Spleen (tissue), 13 donors: ENCODE measurements around the gene MARK1. TPM values are rescaled to one million over a fixed set of nuclear protein-coding genes. Genes with fewer than 3 reads are reported as not detected.
A peak's percentile ranks its signal among the peaks of the same experiment; 100 is the strongest.

Experiments
- DNase-seq: peaks from one replicate; pipeline ENCODE4 v3.0.0-alpha.2; 2020
- H3K27ac ChIP-seq, 8 donors: fragments of 200-600 bp; sonication (generic) in 7 of 8; 1 replicate in 4 of 8; 2 replicates in 4 of 8; pipeline versions ENCODE4 v1.5.0 to v1.8.0; 2016 to 2021; ENCODE audit warnings: inconsistent platforms in 4 of 8, mild to moderate bottlenecking in 4 of 8, moderate library complexity in 1 of 8
- H3K27me3 ChIP-seq, 7 donors: fragments of 200-600 bp; sonication (generic) in 6 of 7; replicated peaks in 1 of 7; 1 replicate in 4 of 7; 2 replicates in 3 of 7; pipeline versions ENCODE4 v1.5.0 to v1.8.0; 2016 to 2021; ENCODE audit warnings: inconsistent platforms in 3 of 7, mild to moderate bottlenecking in 1 of 7
- H3K36me3 ChIP-seq, 6 donors: fragments of 200-600 bp; sonication (generic) in 5 of 6; 1 replicate in 4 of 6; 2 replicates in 2 of 6; pipeline versions ENCODE4 v1.5.0 to v1.8.0; 2016 to 2021; ENCODE audit warnings: inconsistent platforms in 2 of 6
- H3K4me1 ChIP-seq, 6 donors: fragments of 200-600 bp; sonication (generic) in 5 of 6; 1 replicate in 3 of 6; 2 replicates in 3 of 6; pipeline versions ENCODE4 v1.5.0 to v1.8.0; 2016 to 2021; ENCODE audit warnings: inconsistent platforms in 3 of 6
- H3K4me3 ChIP-seq, 8 donors: fragments of 200-600 bp; sonication (generic) in 7 of 8; 1 replicate in 4 of 8; 2 replicates in 4 of 8; pipeline versions ENCODE4 v1.5.0 to v1.8.0; 2016 to 2021; ENCODE audit warnings: inconsistent platforms in 4 of 8, mild to moderate bottlenecking in 4 of 8, moderate library complexity in 2 of 8
- H3K9me3 ChIP-seq, 8 donors: fragments of 200-600 bp; sonication (generic) in 7 of 8; 1 replicate in 4 of 8; 2 replicates in 4 of 8; pipeline versions ENCODE4 v1.5.0 to v1.8.0; 2016 to 2021; ENCODE audit warnings: inconsistent platforms in 4 of 8
- POLR2A ChIP-seq, 3 donors: fragments of 450-650 bp; IDR thresholded peaks; one replicate each; pipeline ENCODE4 v1.5.1; 2017; ENCODE audit warnings: antibody characterized with exemption in 3 of 3, mild to moderate bottlenecking in 1 of 3
- POLR2AphosphoS5 ChIP-seq, 3 donors: sonication (generic); formaldehyde crosslinking; IDR thresholded peaks; one replicate each; pipeline ENCODE4 v1.5.1; 2017; ENCODE audit warnings: antibody characterized with exemption in 3 of 3
- WGBS, 5 donors: extraction: QIAGEN DNeasy Blood & Tissue Kit in 3 of 5; methylation state at CpG; one replicate each; pipeline versions ENCODE4 v1.1.5 to v1.1.7; 2013 to 2018; 5-methylcytosine and 5-hydroxymethylcytosine counted together
- intact Hi-C: fragments of 100-400 bp; cut with DNase I; formaldehyde crosslinking; loops from one replicate; pipeline ENCODE4 v1.15.0; 2023; ENCODE audit warnings: low total_unique reads
- long read RNA-seq, 2 donors: transcript quantifications; one replicate each; lab custom pipeline, GENCODE V29; 2026
- polyA plus RNA-seq, 3 donors: library from polyadenylated mRNA; stranded (reverse); fragments of 200-250 nt; gene quantifications; one replicate each; pipeline ENCODE4 v1.2.1, GENCODE V29; 2013
- total RNA-seq, 7 donors: library from RNA; depleted of rRNA in 3 of 7; stranded (reverse); fragments of >200 nt in 3 of 7; fragmentation: NEBNext Ultra II Directional in 4 of 7; extraction: Animal tissue kit (Norgen Biotek cat#: 25700) in 4 of 7; gene quantifications; one replicate each; pipeline versions ENCODE4 v1.1.0 to v1.2.1, GENCODE V29; 2016 to 2021
- TF ChIP-seq, protein P1 (sequence below), 11 experiments: fragments of 200-600 bp in 7 of 11; fragments of 450-650 bp in 4 of 11; sonication (generic) in 4 of 11; IDR thresholded peaks in 8 of 11; conservative IDR thresholded peaks in 3 of 11; 1 replicate in 7 of 11; 2 replicates in 4 of 11; pipeline versions ENCODE4 v1.4.0 to v1.8.0; 2016 to 2021; ENCODE audit warnings: antibody characterized with exemption in 11 of 11, inconsistent platforms in 4 of 11, mild to moderate bottlenecking in 1 of 11
- donor health status: healthy with polysubstance abuse.
- donor health status: DM: no; HTN: no; CAD: no; lungs with moderate emphysema.
- donor health status: DM: no; HTN: no; CAD: no.
- donor health status: Bipolar disorder and iron deficiency.
- donor health status: healthy.
- donor health status: DM: no; HTN: no; CAD: no.
- donor health status: DM: yes; HTN: yes; CAD: no.

Gene MARK1
- total RNA-seq (1 to 10 TPM; 2.1 to 3.9 (median 2.6) TPM), polyA plus RNA-seq (1 to 10 TPM in 1 of 3 donors, under 1 TPM in 2; 0.59 to 1.2 (median 0.63) TPM)
- long read RNA-seq, donor 1, result 0 reads
- long read RNA-seq, donor 2, full-length matches to known transcripts, result 1 of 1 reads
- long read RNA-seq, donor 2, partial matches to known transcripts, result 0 of 1 reads
- long read RNA-seq, donor 2, other reads (novel, unspliced or antisense), result 0 of 1 reads

DNA sequence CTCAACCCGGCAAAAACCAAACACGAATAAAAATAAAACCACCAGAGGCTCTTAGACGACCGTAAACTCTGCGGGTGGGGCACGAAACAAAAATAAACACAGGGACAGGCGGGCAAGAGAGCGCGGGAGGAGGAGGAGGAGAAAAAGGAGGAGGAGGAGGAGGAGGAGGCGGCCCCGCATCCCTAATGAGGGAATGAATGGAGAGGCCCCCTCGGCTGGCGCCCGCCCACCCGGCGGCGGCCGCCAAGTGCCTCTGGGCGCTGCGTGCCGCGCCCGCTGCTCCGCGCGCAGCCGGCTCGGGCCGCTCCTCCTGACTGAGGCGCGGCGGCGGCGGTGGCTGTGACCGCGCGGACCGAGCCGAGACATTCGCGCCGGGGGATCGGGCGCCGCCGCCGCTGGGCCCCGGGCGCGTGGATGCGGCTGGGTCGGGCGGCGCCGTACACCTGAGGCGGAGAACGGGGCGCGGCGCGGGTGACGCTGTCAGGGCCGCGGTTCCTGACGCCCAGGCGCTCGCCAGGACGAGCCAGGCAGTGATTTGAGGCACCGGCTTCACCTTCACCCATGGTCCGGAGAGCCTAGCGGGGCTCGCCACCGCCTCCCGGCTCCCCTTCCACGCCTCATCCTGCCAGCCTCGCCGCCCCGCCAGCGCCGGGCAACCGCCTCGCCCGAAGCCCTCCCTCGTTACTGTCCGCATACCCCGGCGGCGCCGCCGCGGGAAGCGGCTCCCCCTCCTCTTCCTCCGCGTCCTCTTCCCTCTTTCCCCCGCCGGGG, at the start of gene MARK1:
Gene MARK1 (plus strand): TSS at position 229 of the 771 bp plus-strand sequence. CDS start 687 bp downstream, outside the sequence.
- Histone ChIP-seq H3K9me3 (peaks cover 0 to 2% (median 0%) of the 10 kb centered on the region in 8 donors), H3K27me3 (peaks cover 0 to 76% (median 26%) of the 10 kb centered on the region in 7 donors), H3K27ac (peak within 1 kb of the TSS; percentile 20 to 83 (median 76)), H3K4me3 (peak within 1 kb of the TSS; percentile 57 to 80 (median 66)), H3K36me3 (no peaks in the 10 kb centered on the region), H3K4me1 (peaks cover 0 to 35% (median 10%) of the 10 kb centered on the region in 6 donors)
- WGBS, 5 donors, result 0 to 2% (median 1%) methylated on average over 55 to 96 of the region's 96 CpGs
- intact Hi-C loops, result no loop called here
- TF ChIP-seq, protein P1, sequence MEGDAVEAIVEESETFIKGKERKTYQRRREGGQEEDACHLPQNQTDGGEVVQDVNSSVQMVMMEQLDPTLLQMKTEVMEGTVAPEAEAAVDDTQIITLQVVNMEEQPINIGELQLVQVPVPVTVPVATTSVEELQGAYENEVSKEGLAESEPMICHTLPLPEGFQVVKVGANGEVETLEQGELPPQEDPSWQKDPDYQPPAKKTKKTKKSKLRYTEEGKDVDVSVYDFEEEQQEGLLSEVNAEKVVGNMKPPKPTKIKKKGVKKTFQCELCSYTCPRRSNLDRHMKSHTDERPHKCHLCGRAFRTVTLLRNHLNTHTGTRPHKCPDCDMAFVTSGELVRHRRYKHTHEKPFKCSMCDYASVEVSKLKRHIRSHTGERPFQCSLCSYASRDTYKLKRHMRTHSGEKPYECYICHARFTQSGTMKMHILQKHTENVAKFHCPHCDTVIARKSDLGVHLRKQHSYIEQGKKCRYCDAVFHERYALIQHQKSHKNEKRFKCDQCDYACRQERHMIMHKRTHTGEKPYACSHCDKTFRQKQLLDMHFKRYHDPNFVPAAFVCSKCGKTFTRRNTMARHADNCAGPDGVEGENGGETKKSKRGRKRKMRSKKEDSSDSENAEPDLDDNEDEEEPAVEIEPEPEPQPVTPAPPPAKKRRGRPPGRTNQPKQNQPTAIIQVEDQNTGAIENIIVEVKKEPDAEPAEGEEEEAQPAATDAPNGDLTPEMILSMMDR (IDR thresholded peaks at IDR 0.05 in 8 of 11, conservative IDR thresholded peaks at IDR 0.05 in 3 of 11), result no peak
- TF ChIP-seq POLR2A (IDR thresholded peaks at IDR 0.05) (no peak), POLR2AphosphoS5 (IDR thresholded peaks at IDR 0.05) (peak in 2 of 3 donors; percentile 46 to 50)
- DNase-seq, result peak; percentile 77

DNA sequence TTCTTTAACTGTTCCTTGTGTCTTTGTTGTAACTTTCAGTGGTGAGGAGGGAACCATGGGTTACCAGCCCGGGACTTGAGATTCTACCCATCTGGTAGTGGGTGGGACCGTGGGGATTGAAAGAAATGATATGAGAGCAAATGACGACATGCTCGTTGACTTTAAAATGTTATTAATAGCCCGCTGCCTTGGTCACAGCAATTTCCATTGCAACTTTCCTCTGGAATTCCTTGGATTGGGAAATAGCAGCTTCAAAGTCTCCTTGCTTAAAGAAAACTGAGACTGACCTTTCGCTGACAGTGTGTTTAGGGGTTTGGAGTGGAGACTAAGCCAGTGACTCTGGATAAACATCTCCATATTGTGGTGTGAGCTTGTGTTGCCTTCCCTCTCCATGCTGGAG, 44.2 kb upstream of the MARK1 start:
- Histone ChIP-seq H3K4me1 (no peaks in the 10 kb centered on the region), H3K27me3 (peaks cover 0 to 4% (median 0%) of the 10 kb centered on the region in 7 donors), H3K4me3 (no peak overlapping the region), H3K27ac (no peak overlapping the region), H3K36me3 (no peaks in the 10 kb centered on the region), H3K9me3 (peaks cover 0 to 7% (median 0%) of the 10 kb centered on the region in 8 donors)
- WGBS, 5 donors, result 77 to 88% (median 81%) methylated on average over 6 of the region's 6 CpGs
- no peak for DNase-seq
- no peak for TF ChIP-seq POLR2A (IDR thresholded peaks at IDR 0.05)
- TF ChIP-seq POLR2AphosphoS5 (IDR thresholded peaks at IDR 0.05), result no peak
- TF ChIP-seq, protein P1 (IDR thresholded peaks at IDR 0.05 in 8 of 11, conservative IDR thresholded peaks at IDR 0.05 in 3 of 11), result no peak
- intact Hi-C loops, result no loop called here

DNA sequence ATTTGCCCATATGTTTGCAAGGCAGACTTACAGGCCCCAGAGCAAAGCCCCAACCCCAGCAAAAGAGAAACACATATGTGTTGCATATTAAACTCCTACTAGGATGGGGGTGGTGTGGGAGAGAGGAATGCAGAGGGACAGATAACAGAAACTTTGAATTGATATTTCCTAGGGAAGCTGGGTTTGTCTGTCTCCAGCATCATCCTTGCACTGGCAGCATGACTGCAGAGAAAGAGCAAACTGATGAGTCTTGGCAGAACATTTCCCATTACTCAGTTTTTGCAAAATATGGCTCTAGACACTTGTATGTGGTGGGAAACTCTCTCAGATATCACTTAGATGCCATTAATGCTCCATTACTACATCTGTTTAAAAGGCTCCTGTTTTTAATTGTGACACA, 43.8 kb upstream of the MARK1 start:
- intact Hi-C loops, result no loop called here
- Histone ChIP-seq H3K36me3 (no peaks in the 10 kb centered on the region), H3K4me1 (no peaks in the 10 kb centered on the region), H3K27me3 (peaks cover 0 to 4% (median 0%) of the 10 kb centered on the region in 7 donors), H3K27ac (no peak overlapping the region), H3K9me3 (peaks cover 0 to 7% (median 0%) of the 10 kb centered on the region in 8 donors), H3K4me3 (no peak overlapping the region)
- TF ChIP-seq POLR2A (IDR thresholded peaks at IDR 0.05), result no peak
- DNase-seq, result no peak

DNA sequence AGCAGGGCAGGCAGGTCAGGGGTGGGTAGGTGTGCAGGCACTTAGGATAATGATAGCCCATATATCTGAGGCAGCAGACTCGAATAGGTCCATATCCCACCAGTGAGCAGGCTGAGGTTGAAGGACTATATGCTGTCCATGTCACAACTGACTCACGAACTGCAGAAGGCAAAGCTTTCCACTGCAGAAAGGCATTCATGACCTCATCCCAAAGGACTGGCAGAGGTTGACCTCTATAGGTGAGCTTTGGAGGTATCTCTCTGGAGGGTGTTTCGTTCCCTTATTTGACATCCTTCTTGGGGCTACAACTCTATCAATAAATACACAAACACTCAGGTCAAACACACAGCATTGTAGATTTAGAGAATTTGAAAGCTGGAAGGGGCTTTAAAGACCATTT, 42.8 kb upstream of the MARK1 start:
- Histone ChIP-seq H3K36me3 (no peaks in the 10 kb centered on the region), H3K27me3 (peaks cover 0 to 4% (median 0%) of the 10 kb centered on the region in 7 donors), H3K27ac (no peak overlapping the region), H3K4me1 (no peaks in the 10 kb centered on the region), H3K9me3 (peaks cover 0 to 7% (median 0%) of the 10 kb centered on the region in 8 donors), H3K4me3 (no peak overlapping the region)
- no peak for TF ChIP-seq POLR2A (IDR thresholded peaks at IDR 0.05)
- TF ChIP-seq POLR2AphosphoS5 (IDR thresholded peaks at IDR 0.05), result no peak
- TF ChIP-seq, protein P1 (IDR thresholded peaks at IDR 0.05 in 8 of 11, conservative IDR thresholded peaks at IDR 0.05 in 3 of 11), result no peak
- intact Hi-C loops, result no loop called here
- no peak for DNase-seq
- WGBS, 5 donors, result 73 to 87% (median 73%) methylated on average over 3 of the region's 3 CpGs
